HG03460 (cell line): Measurements from ENCODE around the gene CBFA2T3.
"Not testable (repeated sequence)": the region's sequence is repeated elsewhere in the genome, so short reads cannot be mapped to it uniquely, and the experiment has no call there.

ENCODE experiments used
- ATAC-seq: cut with Tn5 transposase; IDR thresholded peaks from one replicate; pipeline ENCODE4 v1.9.1; 2021; ENCODE audit not compliant: unreplicated experiment

Gene CBFA2T3

GRCh38 chr16:89013111-89013510 is 36.1 kb upstream of the CBFA2T3 start:
- no peak for ATAC-seq

- ATAC-seq, result no peak
Observed at GRCh38 chr16:89012622-89012995, 35.6 kb upstream of the CBFA2T3 start.

- ATAC-seq, result no peak
Observed at GRCh38 chr16:89011909-89012621, 35.1 kb upstream of the CBFA2T3 start.

- ATAC-seq, result no peak
Observed at GRCh38 chr16:89010210-89010925, 33.4 kb upstream of the CBFA2T3 start.

DNA sequence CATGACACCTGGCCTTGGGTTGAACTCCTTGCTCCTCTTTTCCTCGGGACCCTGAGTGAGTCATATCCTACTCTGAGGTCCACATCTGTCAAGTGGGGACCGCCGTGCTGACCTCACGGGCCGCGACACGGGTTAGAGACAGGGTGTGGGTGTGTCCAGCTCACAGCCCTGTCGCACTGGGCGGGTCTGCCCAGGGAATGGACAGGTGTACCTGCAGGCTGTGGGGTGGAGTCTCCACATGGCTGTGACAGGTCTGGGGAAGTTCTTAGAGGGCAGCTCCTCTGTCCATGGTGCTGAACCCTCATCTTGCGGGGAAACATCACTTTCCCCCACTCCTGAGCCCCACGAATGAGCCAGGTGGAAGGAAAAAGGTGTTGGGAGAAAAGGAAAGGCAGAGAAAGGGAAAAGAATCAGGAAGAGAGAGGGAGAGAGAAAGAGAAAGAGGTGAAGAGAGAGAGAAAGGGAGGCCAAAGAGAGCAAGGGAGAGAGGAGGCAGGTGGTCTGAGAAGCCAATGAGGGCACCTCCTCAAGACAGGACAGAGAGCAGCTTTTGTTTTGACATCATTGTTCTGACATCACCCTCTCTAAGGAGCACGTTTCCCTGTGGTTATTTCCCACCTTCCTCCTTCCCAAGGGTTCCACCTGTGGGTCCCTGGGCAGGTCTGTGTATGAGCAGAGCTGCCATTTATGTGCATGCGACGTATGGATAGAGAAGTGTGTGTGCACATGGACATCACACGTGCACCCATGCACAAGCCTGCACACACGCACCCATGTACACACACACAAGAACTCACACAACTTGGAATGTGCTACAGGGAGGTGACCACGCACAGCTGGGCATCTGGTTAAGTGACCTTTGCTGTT is 32.6 kb upstream of the CBFA2T3 start:
- no peak for ATAC-seq

DNA sequence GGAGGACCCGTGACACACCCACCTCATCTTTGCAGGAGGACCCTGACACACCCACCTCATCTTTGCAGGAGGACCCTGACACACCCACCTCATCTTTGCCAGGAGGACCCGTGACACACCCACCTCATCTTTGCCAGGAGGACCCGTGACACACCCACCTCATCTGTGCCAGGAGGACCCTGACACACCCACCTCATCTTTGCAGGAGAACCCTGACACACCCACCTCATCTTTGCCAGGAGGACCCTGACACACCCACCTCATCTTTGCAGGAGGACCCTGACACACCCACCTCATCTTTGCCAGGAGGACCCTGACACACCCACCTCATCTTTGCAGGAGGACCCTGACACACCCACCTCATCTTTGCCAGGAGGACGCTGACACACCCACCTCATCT is 31.8 kb upstream of the CBFA2T3 start:
- not testable (repeated sequence) for ATAC-seq

DNA sequence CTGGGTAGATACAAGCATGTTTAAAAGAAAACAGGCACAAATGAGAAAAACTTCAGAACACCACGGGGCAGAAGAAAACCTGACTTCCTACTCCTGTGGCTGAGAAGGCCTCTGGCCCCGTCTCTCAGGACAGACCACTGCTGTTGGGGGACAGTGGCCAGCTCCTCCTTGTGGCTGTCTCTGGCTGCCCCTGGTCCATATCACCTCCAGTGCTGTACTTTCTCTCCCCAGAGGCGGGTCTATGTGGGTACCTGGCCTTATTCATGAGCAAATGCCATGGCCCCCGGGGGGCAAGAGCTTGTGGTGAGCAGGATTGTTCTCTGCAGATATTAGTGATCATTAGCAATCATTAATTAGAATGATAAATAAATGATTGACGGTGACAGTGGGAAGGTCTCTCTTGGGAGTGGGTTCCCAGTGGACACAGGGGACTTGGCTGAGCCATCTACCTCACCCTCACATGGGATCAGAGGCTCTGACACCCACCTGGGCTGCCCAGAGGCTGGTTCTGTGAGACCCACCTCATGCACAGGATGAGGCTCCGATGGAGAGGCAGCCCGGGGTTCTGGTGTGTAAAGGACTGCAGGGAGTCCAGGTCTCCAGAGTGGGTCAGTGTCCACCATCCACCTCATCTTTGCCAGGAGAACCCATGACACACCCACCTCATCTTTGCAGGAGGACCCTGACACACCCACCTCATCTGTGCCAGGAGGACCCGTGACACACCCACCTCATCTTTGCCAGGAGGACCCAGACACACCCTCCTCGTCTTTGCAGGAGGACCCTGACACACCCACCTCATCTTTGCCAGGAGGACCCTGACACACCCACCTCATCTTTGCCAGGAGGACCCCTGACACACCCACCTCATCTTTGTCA is 30.6 kb upstream of the CBFA2T3 start:
- ATAC-seq, result no peak

DNA sequence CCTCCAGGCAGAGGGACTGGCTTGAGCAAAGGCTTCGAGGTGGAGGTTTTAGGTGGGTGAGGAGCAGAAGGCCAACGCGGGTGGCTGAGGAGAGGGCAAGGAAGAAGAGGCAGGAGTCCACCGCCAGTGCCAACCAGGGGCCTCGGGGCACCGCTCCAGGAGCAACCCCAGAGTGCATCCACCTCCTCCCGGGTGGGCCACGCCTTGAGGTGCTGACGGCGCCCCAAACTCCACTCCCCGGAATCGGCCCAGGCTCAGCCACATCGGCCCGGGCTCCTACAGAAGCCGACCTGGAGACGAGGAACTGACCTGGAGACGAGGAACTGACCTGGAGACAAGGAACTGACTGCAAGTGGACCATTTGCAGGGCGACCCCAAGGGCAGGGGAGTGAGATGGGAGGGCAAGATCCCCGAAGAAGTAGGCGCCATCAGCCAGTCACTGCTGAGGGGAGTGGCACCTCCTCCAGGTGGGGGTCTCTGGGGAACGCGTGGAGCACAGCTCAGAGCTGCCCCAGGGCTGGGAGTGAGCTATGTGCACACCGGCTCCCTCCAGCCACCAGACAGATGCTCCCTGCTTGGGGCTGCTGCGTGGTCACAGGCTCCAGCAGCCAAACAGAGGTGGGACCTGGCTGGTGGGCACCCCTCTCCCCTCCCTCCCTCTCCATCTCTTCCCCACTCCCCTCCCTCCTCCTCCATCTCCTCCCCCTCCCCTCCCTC is 29.2 kb upstream of the CBFA2T3 start:
- no peak for ATAC-seq

- no peak for ATAC-seq
Observed at GRCh38 chr16:89005201-89006035, 28.4 kb upstream of the CBFA2T3 start.

DNA sequence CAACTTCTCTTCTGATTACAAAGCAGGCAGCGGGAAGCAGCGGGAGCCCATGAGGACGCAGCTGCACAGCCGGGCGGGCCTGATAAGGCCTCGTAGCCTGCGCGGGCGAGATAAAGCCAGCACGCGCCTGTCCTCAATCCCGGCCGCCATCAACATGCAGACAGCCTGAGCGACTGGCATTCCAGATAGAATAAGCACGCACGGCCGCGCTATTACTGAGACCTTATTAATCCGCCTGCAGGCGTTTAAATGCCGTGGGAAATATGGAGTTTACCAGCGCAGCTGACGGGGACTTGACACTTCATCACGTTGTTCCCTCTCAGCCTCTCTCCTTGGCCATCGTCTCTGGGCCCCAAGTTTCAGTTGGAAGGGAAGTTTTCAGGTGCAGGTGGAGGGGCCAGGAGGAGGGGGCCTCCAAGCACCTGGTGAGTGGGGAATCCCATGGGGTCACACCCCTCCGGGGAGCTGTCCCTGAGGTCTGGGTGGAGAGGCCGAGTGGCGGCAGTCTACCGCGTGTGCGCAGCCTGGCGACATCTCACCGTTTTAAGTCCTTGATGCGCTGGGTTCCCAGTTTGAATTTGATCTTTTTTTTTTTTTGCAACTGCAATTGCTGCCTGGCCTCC is 27.3 kb upstream of the CBFA2T3 start:
- no peak for ATAC-seq

DNA sequence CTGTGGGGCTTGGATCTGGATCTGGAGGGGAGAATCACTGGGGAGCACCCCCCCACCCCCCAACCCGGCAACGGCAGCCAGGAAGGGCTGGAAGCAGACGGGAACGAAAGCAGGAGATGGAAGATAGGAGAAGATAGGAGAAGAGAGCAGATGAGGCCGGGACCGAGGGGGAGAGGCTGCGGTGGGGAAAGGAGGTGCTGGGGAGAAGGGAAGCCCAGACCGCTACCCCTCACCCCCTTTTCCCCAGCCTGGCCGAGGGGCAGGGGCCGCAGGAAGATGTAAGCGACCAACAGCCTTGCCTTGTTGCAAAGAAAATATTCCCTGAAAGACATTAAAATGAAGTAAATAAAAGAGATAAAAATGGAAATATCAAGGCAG is 26.8 kb upstream of the CBFA2T3 start:
- ATAC-seq, result no peak

- no peak for ATAC-seq
Observed at GRCh38 chr16:89002851-89003830, 26.1 kb upstream of the CBFA2T3 start.

DNA sequence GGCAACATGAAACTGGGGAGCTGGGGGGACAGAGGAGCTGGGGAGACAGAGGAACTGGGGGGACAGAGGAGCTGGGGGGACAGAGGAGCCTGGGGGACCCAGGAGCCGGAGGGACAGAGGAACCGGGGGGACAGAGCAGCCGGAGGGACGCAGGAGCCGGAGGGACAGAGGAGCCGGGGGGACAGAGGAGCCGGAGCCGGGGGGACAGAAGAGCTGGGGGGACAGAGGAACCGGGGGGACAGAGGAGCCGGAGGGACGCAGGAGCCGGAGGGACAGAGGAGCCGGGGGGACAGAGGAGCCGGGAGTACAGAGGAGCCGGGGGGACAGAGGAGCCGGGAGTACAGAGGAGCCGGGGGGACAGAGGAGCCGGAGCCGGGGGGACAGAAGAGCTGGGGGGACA is 25.1 kb upstream of the CBFA2T3 start:
- not testable (repeated sequence) for ATAC-seq

GRCh38 chr16:89001117-89002027 is 24.4 kb upstream of the CBFA2T3 start:
- ATAC-seq, result no peak

DNA sequence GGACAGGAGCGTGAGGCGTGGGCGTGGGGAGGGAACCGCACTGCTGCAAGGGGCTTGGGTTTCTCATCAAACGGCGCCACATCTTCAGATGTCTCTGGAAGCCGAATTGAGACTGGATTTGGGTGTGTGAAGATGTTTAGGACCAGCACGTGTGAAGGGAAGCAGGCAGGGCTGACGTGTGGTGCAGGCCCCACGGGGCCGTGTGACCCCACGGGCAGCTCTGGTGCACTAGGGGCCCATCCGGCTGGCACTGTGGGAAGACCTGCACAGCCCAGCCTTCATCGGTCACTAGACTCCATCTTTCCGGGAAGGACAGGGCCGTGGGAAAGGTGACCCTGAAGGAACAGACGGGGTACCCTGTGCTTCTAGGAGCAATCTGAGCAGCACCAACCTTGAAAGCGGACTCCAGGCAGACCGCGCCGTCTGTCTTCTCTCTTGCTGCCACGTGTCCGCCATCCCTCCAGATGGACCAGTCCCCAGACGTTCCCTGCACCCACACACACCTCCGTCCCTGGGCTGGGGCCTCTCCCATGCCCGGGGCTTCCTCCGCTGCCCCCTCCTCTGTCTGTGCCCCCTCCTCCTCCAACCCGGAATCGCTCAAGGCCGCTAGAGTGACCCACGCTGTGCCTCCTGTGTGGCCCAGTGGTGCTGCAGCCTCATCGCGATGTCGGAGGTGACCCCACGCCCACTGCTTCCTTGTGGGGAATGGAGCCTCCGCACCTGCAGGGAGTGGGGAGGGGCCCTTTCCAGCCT is 23.4 kb upstream of the CBFA2T3 start:
- no peak for ATAC-seq
